Natural killer cell (primary cell): ENCODE results near the gene CYTH4. TPM values are rescaled to one million over a fixed set of nuclear protein-coding genes. Genes with fewer than 3 reads are reported as not detected.

Experiments
- ATAC-seq, 3 donors: fragments of 150-1000 bp in 2 of 3; fragments of 200-7000 bp in 1 of 3; cut with Tn5 transposase; 1 replicate in 1 of 3; 2 replicates in 2 of 3; pipeline ENCODE4 v1.10.0; 2021; ENCODE audit warnings: mild to moderate bottlenecking in 2 of 3, moderate library complexity in 2 of 3
- DNase-seq, 2 donors: peaks; one replicate each; pipeline versions ENCODE4 v3.0.0 to v3.0.0-alpha.2; 2013 to 2021; ENCODE audit warnings: mixed read lengths in 1 of 2
- H3K27ac ChIP-seq: one replicate; pipeline ENCODE4 v1.5.1; 2013; ENCODE audit warnings: mild to moderate bottlenecking, low read length
- H3K27me3 ChIP-seq: one replicate; pipeline ENCODE4 v1.6.1; 2013; ENCODE audit warnings: low read length; ENCODE audit not compliant: control insufficient read depth, insufficient read depth
- H3K36me3 ChIP-seq: one replicate; pipeline ENCODE4 v1.6.1; 2013; ENCODE audit warnings: low read length; ENCODE audit not compliant: control insufficient read depth, insufficient read depth
- H3K4me1 ChIP-seq: one replicate; pipeline ENCODE4 v1.6.1; 2013; ENCODE audit warnings: low read length; ENCODE audit not compliant: control insufficient read depth, insufficient read depth
- H3K4me3 ChIP-seq: one replicate; pipeline ENCODE4 v1.5.1; 2013; ENCODE audit warnings: low read length
- H3K9me3 ChIP-seq: one replicate; pipeline ENCODE4 v1.6.1; 2013; ENCODE audit warnings: low read length; ENCODE audit not compliant: control insufficient read depth, insufficient read depth
- H3K27ac Mint-ChIP-seq, 2 donors: one replicate each; pipeline ENCODE4 v1.8.0; 2022; ENCODE audit warnings: mild to moderate bottlenecking in 2 of 2, mixed read lengths in 2 of 2, moderate library complexity in 1 of 2
- H3K27me3 Mint-ChIP-seq, 2 donors: one replicate each; pipeline ENCODE4 v1.8.0; 2022; ENCODE audit warnings: low read depth in 2 of 2, mixed read lengths in 2 of 2
- H3K36me3 Mint-ChIP-seq: one replicate; pipeline ENCODE4 v1.8.0; 2022; ENCODE audit warnings: mixed read lengths
- H3K4me1 Mint-ChIP-seq, 2 donors: one replicate each; pipeline ENCODE4 v1.8.0; 2022; ENCODE audit warnings: mixed read lengths in 2 of 2
- H3K4me3 Mint-ChIP-seq: one replicate; pipeline ENCODE4 v1.8.0; 2022; ENCODE audit warnings: mild to moderate bottlenecking, moderate library complexity, mixed read lengths
- H3K9me3 Mint-ChIP-seq, 2 donors: one replicate each; pipeline ENCODE4 v1.8.0; 2022; ENCODE audit warnings: mixed read lengths in 2 of 2
- WGBS: methylation state at CpG from one replicate; pipeline ENCODE4 v1.1.7; 2013; ENCODE audit warnings: missing lambda C conversion rate; ENCODE audit not compliant: insufficient coverage; 5-methylcytosine and 5-hydroxymethylcytosine counted together
- intact Hi-C: fragments of 100-400 bp; cut with micrococcal nuclease; formaldehyde crosslinking; loops from one replicate; pipeline ENCODE4 v1.14.2; 2022
- total RNA-seq, 4 donors: library from RNA; stranded (reverse); fragments of 120-200 nt in 1 of 4; gene quantifications; one replicate each; pipeline versions ENCODE4 v1.2.3 to v1.2.4, GENCODE V29; 2013 to 2022
- TF ChIP-seq, protein P1 (sequence below): fragments of 200-600 bp; IDR thresholded peaks from one replicate; pipeline ENCODE4 v1.8.0; 2022; ENCODE audit warnings: antibody characterized with exemption

CYTH4 gene
- total RNA-seq, 3 donors from 2014 or later (not counting 1 experiment from before 2014, with no cell fraction given), result 219 to 260 (median 249) TPM

DNA sequence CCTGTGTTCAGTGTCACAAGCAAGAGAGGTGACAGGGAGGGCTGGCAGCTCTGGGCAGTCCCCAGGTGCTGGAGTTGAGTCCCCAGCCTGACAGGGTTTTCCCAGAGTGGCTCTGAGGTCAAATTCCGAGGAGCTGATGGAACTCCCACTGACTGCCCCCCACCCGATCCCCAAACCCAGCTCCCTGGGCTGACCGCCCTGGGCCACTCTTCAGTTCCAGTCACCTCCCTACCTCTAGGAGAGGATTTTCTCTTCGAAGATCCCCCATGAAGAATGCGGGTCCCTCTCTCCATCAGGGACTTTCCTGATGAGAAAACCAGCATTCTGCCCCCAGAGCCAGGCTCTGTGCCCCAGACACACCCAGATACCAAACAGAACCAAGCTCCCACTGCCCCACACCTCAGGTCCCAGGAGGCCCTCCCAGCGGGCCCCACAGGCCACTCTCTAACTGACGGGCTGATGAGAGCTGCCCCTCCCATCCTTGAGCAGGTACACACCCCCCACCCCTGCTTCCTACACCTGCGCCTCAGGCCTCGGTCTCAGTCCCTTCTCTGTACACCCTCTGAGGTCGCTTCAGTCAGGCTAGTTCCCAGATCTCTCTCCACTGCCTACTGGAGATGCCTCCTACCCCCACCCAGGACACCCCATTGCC lies 26.1 kb upstream of the CYTH4 start:
- no peak overlapping the region for H3K4me3 Mint-ChIP-seq
- Histone ChIP-seq H3K9me3 (no peaks in the 10 kb centered on the region), H3K27me3 (no peaks in the 10 kb centered on the region), H3K36me3 (no peaks in the 10 kb centered on the region), H3K4me1 (peaks cover 22% of the 10 kb centered on the region), H3K4me3 (no peak overlapping the region), H3K27ac (no peak overlapping the region)
- H3K27ac Mint-ChIP-seq, result no peak overlapping the region
- intact Hi-C loops, result no loop called here
- H3K36me3 Mint-ChIP-seq, result no peaks in the 10 kb centered on the region
- peaks cover 9 to 17% of the 10 kb centered on the region in 2 donors for H3K4me1 Mint-ChIP-seq
- 81% methylated on average over 10 of the region's 10 CpGs for WGBS
- ATAC-seq, result no peak
- DNase-seq, result no peak
- no peaks in the 10 kb centered on the region for H3K9me3 Mint-ChIP-seq
- peaks cover 0 to 12% of the 10 kb centered on the region in 2 donors for H3K27me3 Mint-ChIP-seq
- TF ChIP-seq, protein P1, sequence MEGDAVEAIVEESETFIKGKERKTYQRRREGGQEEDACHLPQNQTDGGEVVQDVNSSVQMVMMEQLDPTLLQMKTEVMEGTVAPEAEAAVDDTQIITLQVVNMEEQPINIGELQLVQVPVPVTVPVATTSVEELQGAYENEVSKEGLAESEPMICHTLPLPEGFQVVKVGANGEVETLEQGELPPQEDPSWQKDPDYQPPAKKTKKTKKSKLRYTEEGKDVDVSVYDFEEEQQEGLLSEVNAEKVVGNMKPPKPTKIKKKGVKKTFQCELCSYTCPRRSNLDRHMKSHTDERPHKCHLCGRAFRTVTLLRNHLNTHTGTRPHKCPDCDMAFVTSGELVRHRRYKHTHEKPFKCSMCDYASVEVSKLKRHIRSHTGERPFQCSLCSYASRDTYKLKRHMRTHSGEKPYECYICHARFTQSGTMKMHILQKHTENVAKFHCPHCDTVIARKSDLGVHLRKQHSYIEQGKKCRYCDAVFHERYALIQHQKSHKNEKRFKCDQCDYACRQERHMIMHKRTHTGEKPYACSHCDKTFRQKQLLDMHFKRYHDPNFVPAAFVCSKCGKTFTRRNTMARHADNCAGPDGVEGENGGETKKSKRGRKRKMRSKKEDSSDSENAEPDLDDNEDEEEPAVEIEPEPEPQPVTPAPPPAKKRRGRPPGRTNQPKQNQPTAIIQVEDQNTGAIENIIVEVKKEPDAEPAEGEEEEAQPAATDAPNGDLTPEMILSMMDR, result no peak

DNA sequence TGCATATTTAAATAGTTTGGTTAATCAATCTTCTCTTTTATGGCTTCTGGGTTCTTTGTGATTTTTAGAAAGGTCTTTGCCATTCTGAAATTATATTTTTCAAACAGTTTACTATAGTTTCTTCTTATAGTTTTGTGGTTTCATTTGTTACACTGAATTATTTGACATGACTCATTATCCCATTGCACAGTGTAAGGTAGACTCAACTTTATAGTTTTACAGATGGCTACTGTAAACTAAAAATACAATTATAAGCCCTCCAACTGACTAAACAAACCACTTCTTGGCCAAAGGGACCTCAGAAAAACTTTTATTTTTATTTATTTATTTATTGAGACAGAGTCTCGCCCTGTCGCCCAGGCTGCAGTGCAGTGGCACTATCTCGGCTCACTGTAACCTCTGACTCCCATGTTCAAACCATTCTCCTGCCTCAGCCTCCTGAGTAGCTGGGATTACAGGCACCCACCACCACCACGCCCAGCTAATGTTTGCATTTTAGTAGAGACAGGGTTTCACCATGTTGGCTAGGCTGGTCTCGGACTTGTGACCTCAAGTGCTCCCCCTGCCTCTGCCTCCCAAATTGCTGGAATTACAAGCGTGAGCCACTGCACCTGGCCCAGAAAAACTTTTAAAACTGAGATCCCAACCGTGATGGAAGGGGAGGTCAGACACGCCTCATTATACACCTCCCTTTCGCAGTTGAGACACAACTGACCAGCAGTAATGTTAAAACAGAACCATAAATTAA lies 24.1 kb upstream of the CYTH4 start:
- Histone ChIP-seq H3K4me3 (no peak overlapping the region), H3K4me1 (peaks cover 22% of the 10 kb centered on the region), H3K27me3 (no peaks in the 10 kb centered on the region), H3K36me3 (no peaks in the 10 kb centered on the region), H3K9me3 (no peaks in the 10 kb centered on the region), H3K27ac (no peak overlapping the region)
- Mint-ChIP-seq H3K36me3 (no peaks in the 10 kb centered on the region), H3K27ac (no peak overlapping the region), H3K9me3 (no peaks in the 10 kb centered on the region), H3K27me3 (peaks cover 0 to 18% of the 10 kb centered on the region in 2 donors), H3K4me3 (no peak overlapping the region), H3K4me1 (peaks cover 9 to 17% of the 10 kb centered on the region in 2 donors)
- DNase-seq, result no peak
- intact Hi-C loops, result no loop called here
- ATAC-seq, result no peak
- WGBS, result 94% methylated on average over 9 of the region's 9 CpGs
- TF ChIP-seq, protein P1, result no peak

DNA sequence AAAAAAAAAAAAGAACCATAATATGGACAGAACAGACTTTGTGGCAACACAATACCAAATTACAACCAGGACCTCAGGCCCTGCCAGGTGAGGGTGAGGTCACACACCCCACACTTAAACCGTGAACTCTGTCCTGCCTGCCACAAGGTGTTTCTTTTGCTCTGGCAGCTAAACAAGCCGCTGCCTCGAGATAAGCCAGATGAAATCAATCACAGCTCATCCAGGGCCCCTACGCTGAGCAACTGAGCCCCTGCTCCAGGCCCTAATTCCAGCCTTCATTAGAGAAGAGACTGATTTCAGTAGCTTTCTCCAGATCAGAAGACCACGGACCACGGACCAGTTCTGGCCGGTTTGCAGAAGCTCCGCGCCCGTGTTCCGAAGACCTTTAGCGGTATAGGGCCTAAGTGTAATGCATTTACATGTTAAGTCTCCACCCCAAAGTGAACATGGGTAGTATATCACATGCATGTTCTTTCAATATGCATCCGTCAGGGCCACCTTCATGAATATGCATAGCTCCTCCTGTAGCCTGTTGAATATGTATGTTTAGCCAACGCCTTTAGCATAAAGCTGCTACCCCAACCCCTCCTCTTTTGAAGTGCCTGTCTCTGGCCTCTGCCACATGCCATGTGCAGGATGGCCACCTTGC lies 23.4 kb upstream of the CYTH4 start:
- no peaks in the 10 kb centered on the region for H3K27me3 ChIP-seq
- intact Hi-C loops, result no loop called here
- H3K9me3 Mint-ChIP-seq, result no peaks in the 10 kb centered on the region
- no peak overlapping the region for H3K4me3 Mint-ChIP-seq
- no peak for ATAC-seq
- H3K27me3 Mint-ChIP-seq, result peaks cover 0 to 18% of the 10 kb centered on the region in 2 donors
- H3K4me3 ChIP-seq, result no peak overlapping the region
- H3K4me1 ChIP-seq, result peaks cover 22% of the 10 kb centered on the region
- H3K4me1 Mint-ChIP-seq, result peaks cover 9 to 17% of the 10 kb centered on the region in 2 donors
- no peak overlapping the region for H3K27ac ChIP-seq
- H3K9me3 ChIP-seq, result peaks cover 2% of the 10 kb centered on the region
- H3K36me3 Mint-ChIP-seq, result no peaks in the 10 kb centered on the region
- no peak for DNase-seq
- TF ChIP-seq, protein P1, result no peak
- 92% methylated on average over 14 of the region's 14 CpGs for WGBS
- H3K36me3 ChIP-seq, result no peaks in the 10 kb centered on the region
- no peak overlapping the region for H3K27ac Mint-ChIP-seq
